Activated CD8-positive, alpha-beta memory T cell treated with anti-CD3 and anti-CD28 coated beads for 1 hour (primary cell): ENCODE data around the gene USP34.
"Not testable (repeated sequence)": the region's sequence is repeated elsewhere in the genome, so short reads cannot be mapped to it uniquely, and the experiment has no call there.

Experiments
- DNase-seq, 2 donors: peaks; one replicate each; pipeline ENCODE4 v3.0.0-alpha.2; 2020; ENCODE audit warnings: low read depth in 1 of 2; ENCODE audit errors: extremely low read depth in 1 of 2

The USP34 gene

GRCh38 chr2:61461404-61461803, 9.5 kb downstream of the USP34 start:
- no peak for DNase-seq

GRCh38 chr2:61460163-61460562, 10.7 kb downstream of the USP34 start:
- DNase-seq = no peak

GRCh38 chr2:61456746-61457420, 14.0 kb downstream of the USP34 start:
- DNase-seq = no peak

GRCh38 chr2:61456070-61456745, 14.7 kb downstream of the USP34 start:
- no peak for DNase-seq

- DNase-seq = not testable (repeated sequence)
These were observed 15.9 kb downstream of the USP34 start for GRCh38 chr2:61454972-61455371.

GRCh38 chr2:61454383-61454782, 16.5 kb downstream of the USP34 start:
- DNase-seq = no peak

GRCh38 chr2:61452392-61452791, 18.5 kb downstream of the USP34 start:
- DNase-seq = no peak

- DNase-seq = no peak
These were observed 19.7 kb downstream of the USP34 start for GRCh38 chr2:61451178-61451577.

- no peak for DNase-seq
These were observed 20.7 kb downstream of the USP34 start for GRCh38 chr2:61450144-61450543.

- DNase-seq = no peak
These were observed 22.7 kb downstream of the USP34 start for GRCh38 chr2:61448229-61448628.

- not testable (repeated sequence) for DNase-seq
These were observed 23.9 kb downstream of the USP34 start for GRCh38 chr2:61446971-61447370.

GRCh38 chr2:61443342-61444041, 27.4 kb downstream of the USP34 start:
- no peak for DNase-seq

- DNase-seq = no peak
These were observed 31.5 kb downstream of the USP34 start for GRCh38 chr2:61439241-61440002.

- no peak for DNase-seq
These were observed 32.2 kb downstream of the USP34 start for GRCh38 chr2:61438670-61439069.

GRCh38 chr2:61437170-61437569, 33.7 kb downstream of the USP34 start:
- DNase-seq = no peak

GRCh38 chr2:61436092-61436491, 34.8 kb downstream of the USP34 start:
- no peak for DNase-seq

- no peak for DNase-seq
These were observed 35.6 kb downstream of the USP34 start for GRCh38 chr2:61435291-61435690.

- no peak for DNase-seq
These were observed 36.6 kb downstream of the USP34 start for GRCh38 chr2:61434314-61434713.

- no peak for DNase-seq
These were observed 37.3 kb downstream of the USP34 start for GRCh38 chr2:61433606-61434005.

GRCh38 chr2:61432990-61433389, 37.9 kb downstream of the USP34 start:
- no peak for DNase-seq

GRCh38 chr2:61431345-61431744, 39.5 kb downstream of the USP34 start:
- DNase-seq = no peak
